KMS-11 (cell line): Measurements from ENCODE around the gene SULT1A4.
"Not testable (repeated sequence)": the region's sequence is repeated elsewhere in the genome, so short reads cannot be mapped to it uniquely, and the experiment has no call there.

Experiments
- H2AFZ ChIP-seq: fragments of 200-600 bp; sonication (generic); 2 replicates; pipeline ENCODE4 v1.6.1; 2016; ENCODE audit warnings: antibody characterized with exemption, mixed run types, low read depth
- H3K27ac ChIP-seq: fragments of 200-600 bp; sonication (generic); 2 replicates; pipeline ENCODE4 v1.6.1; 2016; ENCODE audit warnings: mild to moderate bottlenecking, mixed run types
- H3K27me3 ChIP-seq: fragments of 200-600 bp; sonication (generic); 2 replicates; pipeline ENCODE4 v1.6.1; 2017; ENCODE audit warnings: mild to moderate bottlenecking, low read depth, mixed run types, moderate library complexity; ENCODE audit not compliant: insufficient read depth
- H3K36me3 ChIP-seq: fragments of 200-600 bp; sonication (generic); 2 replicates; pipeline ENCODE4 v1.6.1; 2017; ENCODE audit warnings: mild to moderate bottlenecking, mixed run types; ENCODE audit not compliant: insufficient read depth
- H3K4me1 ChIP-seq: fragments of 200-600 bp; sonication (generic); 2 replicates; pipeline ENCODE4 v1.6.1; 2016; ENCODE audit warnings: mild to moderate bottlenecking, low read depth, mixed run types; ENCODE audit not compliant: poor library complexity, severe bottlenecking
- H3K4me2 ChIP-seq: fragments of 200-600 bp; sonication (generic); 2 replicates; pipeline ENCODE4 v1.7.0; 2016; ENCODE audit warnings: mild to moderate bottlenecking, mixed run types
- H3K4me3 ChIP-seq: fragments of 200-600 bp; sonication (generic); IDR thresholded peaks from 2 replicates; pipeline ENCODE4 v1.6.1; 2017; ENCODE audit warnings: low read depth, low read length, mixed read lengths; ENCODE audit not compliant: insufficient read depth
- H3K79me2 ChIP-seq: fragments of 200-600 bp; sonication (generic); 2 replicates; pipeline ENCODE4 v1.6.1; 2016; ENCODE audit warnings: low read depth, mixed run types; ENCODE audit not compliant: insufficient read depth
- H3K9ac ChIP-seq: fragments of 200-600 bp; sonication (generic); 2 replicates; pipeline ENCODE4 v1.6.1; 2016; ENCODE audit warnings: mild to moderate bottlenecking, mixed run types
- H4K20me1 ChIP-seq: fragments of 200-600 bp; sonication (generic); 2 replicates; pipeline ENCODE4 v1.6.1; 2016; ENCODE audit warnings: mild to moderate bottlenecking, mixed run types; ENCODE audit not compliant: insufficient read depth

The SULT1A4 gene

GRCh38 chr16:29467654-29468366 is 8.1 kb downstream of the SULT1A4 start:
- H3K4me2 ChIP-seq, H3K9ac ChIP-seq, H3K27ac ChIP-seq, H3K4me3 ChIP-seq, H3K36me3 ChIP-seq, H3K79me2 ChIP-seq, H4K20me1 ChIP-seq, H3K27me3 ChIP-seq, H3K4me1 ChIP-seq, H2AFZ ChIP-seq: not testable (repeated sequence)

DNA sequence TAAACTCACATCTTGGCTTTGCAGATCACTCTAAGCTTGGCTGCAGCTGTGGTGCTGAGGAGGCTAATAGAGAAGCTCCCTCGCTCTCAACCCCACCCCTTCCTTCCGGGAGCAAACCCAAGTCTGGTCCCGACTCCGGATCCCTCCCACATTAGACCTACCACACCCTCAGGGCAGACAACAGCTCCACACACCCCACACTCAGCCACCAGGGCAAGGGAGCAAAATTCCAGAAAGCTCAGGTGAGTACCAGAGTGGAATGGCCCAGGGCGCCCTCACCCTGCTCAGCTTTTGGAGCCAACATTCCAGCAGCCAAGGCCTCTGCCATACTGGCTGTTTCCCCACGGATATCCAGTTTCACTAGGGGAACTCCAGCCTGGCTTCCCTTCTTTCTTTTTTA is 9.9 kb downstream of the SULT1A4 start:
- H4K20me1 ChIP-seq, H2AFZ ChIP-seq, H3K4me2 ChIP-seq, H3K4me3 ChIP-seq, H3K9ac ChIP-seq, H3K27ac ChIP-seq, H3K27me3 ChIP-seq, H3K79me2 ChIP-seq, H3K4me1 ChIP-seq, H3K36me3 ChIP-seq: not testable (repeated sequence)

DNA sequence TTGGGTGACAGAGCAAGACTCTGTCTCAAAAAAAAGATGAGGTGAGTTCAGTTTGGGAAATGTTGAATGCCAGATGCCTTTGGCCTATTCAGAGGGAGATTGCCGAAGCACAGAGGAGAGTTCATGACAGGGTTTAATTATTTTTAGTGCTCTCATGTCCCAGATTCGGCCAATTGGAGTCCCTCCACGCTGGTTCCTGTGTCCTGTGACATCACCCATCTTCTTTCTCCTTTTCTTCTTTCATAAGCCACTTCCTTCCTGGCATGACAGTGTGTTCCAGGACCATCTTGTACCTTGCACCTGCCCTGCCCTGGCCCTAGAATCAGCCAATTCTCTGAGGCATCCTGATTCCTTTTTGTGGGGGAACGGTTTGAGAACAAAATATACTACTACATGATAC is 12.4 kb downstream of the SULT1A4 start:
- H3K27ac ChIP-seq, H3K79me2 ChIP-seq, H3K4me1 ChIP-seq, H3K4me2 ChIP-seq, H3K9ac ChIP-seq, H3K27me3 ChIP-seq, H3K36me3 ChIP-seq, H2AFZ ChIP-seq, H3K4me3 ChIP-seq, H4K20me1 ChIP-seq: not testable (repeated sequence)

DNA sequence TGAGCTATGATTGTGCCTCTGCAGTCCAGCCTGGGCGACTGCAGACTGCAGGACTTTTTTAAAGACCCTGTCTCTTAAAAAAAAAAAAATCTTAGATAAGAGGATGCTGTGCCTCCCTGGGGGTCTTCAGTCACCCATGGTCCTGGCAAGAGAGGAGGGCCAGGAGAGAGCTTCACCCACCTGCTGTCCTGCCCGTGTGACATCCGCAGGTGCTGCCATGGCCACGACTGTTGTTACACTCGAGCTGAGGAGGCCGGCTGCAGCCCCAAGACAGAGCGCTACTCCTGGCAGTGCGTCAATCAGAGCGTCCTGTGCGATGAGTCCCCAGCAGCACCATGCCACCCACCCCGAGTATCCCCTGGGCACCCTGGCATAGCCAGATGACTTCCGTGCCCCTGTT is 22.6 kb downstream of the SULT1A4 start:
- H3K27ac ChIP-seq, H3K79me2 ChIP-seq, H3K27me3 ChIP-seq, H2AFZ ChIP-seq, H3K9ac ChIP-seq, H3K4me1 ChIP-seq, H3K4me3 ChIP-seq, H3K4me2 ChIP-seq, H3K36me3 ChIP-seq, H4K20me1 ChIP-seq: not testable (repeated sequence)

DNA sequence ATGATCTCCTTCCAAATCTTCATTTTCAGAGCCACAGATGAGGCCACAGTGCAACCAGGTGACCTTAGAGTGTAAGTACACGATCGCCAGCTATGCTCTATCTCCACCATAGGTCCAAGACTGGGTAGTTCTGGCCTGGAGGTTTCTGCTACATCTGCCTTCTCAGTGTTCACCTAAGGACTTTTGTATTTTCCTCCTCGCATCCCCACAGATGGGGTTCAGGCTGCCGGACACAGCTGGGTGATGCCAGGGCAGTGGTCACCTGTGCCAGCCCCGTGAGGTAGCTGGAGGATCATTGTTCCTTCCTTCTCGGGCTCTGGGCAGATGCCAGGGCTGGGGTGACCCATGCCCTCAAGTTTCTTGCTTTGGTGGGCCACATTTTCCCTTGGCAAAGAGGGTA is 46.6 kb downstream of the SULT1A4 start, which contains the start of gene NPIPB12:
Gene NPIPB12, minus strand, starts transcription at position 101 of the 400 bp plus-strand sequence.
- not testable (repeated sequence) for H2AFZ ChIP-seq, H3K4me2 ChIP-seq, H3K4me1 ChIP-seq, H3K27ac ChIP-seq, H3K4me3 ChIP-seq, H3K9ac ChIP-seq, H3K36me3 ChIP-seq, H3K27me3 ChIP-seq, H3K79me2 ChIP-seq, H4K20me1 ChIP-seq
